Neural cell (in vitro differentiated cells): Measurements from ENCODE around the gene CEMIP. TPM values are rescaled to one million over a fixed set of nuclear protein-coding genes. Genes with fewer than 3 reads are reported as not detected.

ENCODE experiments used
- H2AFZ ChIP-seq: fragments of 200-600, 300-800 bp; sonication (generic), shearing (Covaris generic); 2 replicates; pipeline ENCODE4 v1.6.0; 2014; ENCODE audit warnings: low read depth, mild to moderate bottlenecking, antibody characterized with exemption, low read length, moderate library complexity
- H3F3A ChIP-seq: fragments of 200-600 bp; shearing (Covaris generic); 2 replicates; pipeline ENCODE4 v1.6.1; 2016; ENCODE audit warnings: mild to moderate bottlenecking, moderate library complexity, mixed read lengths, antibody characterized with exemption, low read length; ENCODE audit not compliant: insufficient read depth, poor library complexity, severe bottlenecking
- H3K27ac ChIP-seq: fragments of 200-600, 300-800 bp; sonication (generic), shearing (Covaris generic); 2 replicates; pipeline ENCODE4 v1.5.1; 2014; ENCODE audit warnings: mild to moderate bottlenecking, low read length, moderate library complexity
- H3K27me3 ChIP-seq: fragments of 300-800, 200-600 bp; sonication (generic), shearing (Covaris generic); 2 replicates; pipeline ENCODE4 v1.6.0; 2014; ENCODE audit warnings: mild to moderate bottlenecking, low read depth, low read length, moderate library complexity; ENCODE audit not compliant: insufficient read depth
- H3K36me3 ChIP-seq: fragments of 300-800, 200-600 bp; sonication (generic), shearing (Covaris generic); 2 replicates; pipeline ENCODE4 v1.5.1; 2014; ENCODE audit warnings: mild to moderate bottlenecking, antibody characterized with exemption, low read length, moderate library complexity; ENCODE audit not compliant: insufficient read depth
- H3K4me2 ChIP-seq: fragments of 300-800, 200-600 bp; sonication (generic), shearing (Covaris generic); 2 replicates; pipeline ENCODE4 v1.6.0; 2014; ENCODE audit warnings: mild to moderate bottlenecking, low read length
- H3K4me3 ChIP-seq: fragments of 300-800, 200-600 bp; sonication (generic), shearing (Covaris generic); 2 replicates; pipeline ENCODE4 v1.5.1; 2014; ENCODE audit warnings: mild to moderate bottlenecking, low read length, moderate library complexity
- H3K79me2 ChIP-seq: fragments of 200-600 bp; shearing (Covaris generic); replicated peaks from 2 replicates; pipeline ENCODE4 v1.6.0; 2014; ENCODE audit warnings: mild to moderate bottlenecking, low read length, moderate library complexity; ENCODE audit not compliant: insufficient read depth
- H3K9ac ChIP-seq: fragments of 300-800, 200-600 bp; sonication (generic), shearing (Covaris generic); 2 replicates; pipeline ENCODE4 v1.6.1; 2016; ENCODE audit warnings: mild to moderate bottlenecking, low read length, mixed read lengths
- H3K9me2 ChIP-seq: fragments of 200-600 bp; shearing (Covaris generic); 2 replicates; pipeline ENCODE4 v1.6.1; 2016; ENCODE audit warnings: mild to moderate bottlenecking, low read length, mixed read lengths; ENCODE audit not compliant: insufficient read depth
- H3K9me3 ChIP-seq: fragments of 200-600, 300-800 bp; sonication (generic), shearing (Covaris generic); 2 replicates; pipeline ENCODE4 v1.6.1; 2016; ENCODE audit warnings: mild to moderate bottlenecking, mixed run types, low read length, moderate library complexity, mixed read lengths
- H4K20me1 ChIP-seq: fragments of 200-600 bp; shearing (Covaris generic); 2 replicates; pipeline ENCODE4 v1.6.1; 2016; ENCODE audit warnings: mild to moderate bottlenecking, mixed run types; ENCODE audit not compliant: insufficient read depth
- EP300 ChIP-seq: fragments of 450-650 bp; conservative IDR thresholded peaks from 2 replicates; pipeline ENCODE4 v1.6.1; 2014; ENCODE audit warnings: antibody characterized with exemption, mild to moderate bottlenecking, moderate library complexity; ENCODE audit not compliant: poor library complexity, severe bottlenecking
- EZH2 ChIP-seq: fragments of 200-600, 300-800 bp; shearing (Covaris generic), sonication (generic); IDR thresholded peaks from 2 replicates; pipeline ENCODE4 v1.6.1; 2014; ENCODE audit warnings: antibody characterized with exemption, low read length, borderline replicate concordance, mild to moderate bottlenecking; ENCODE audit not compliant: insufficient read depth, poor library complexity, severe bottlenecking
- MXI1 ChIP-seq: fragments of 450-650 bp; conservative IDR thresholded peaks from 2 replicates; pipeline ENCODE4 v1.6.1; 2014; ENCODE audit warnings: antibody characterized with exemption, mild to moderate bottlenecking; ENCODE audit not compliant: poor library complexity, severe bottlenecking
- POLR2AphosphoS5 ChIP-seq: IDR thresholded peaks from 2 replicates; pipeline ENCODE4 v1.6.1; 2012
- RAD21 ChIP-seq: fragments of 450-650 bp; conservative IDR thresholded peaks from 2 replicates; pipeline ENCODE4 v1.6.1; 2014; ENCODE audit warnings: antibody characterized with exemption, mild to moderate bottlenecking, moderate library complexity
- REST ChIP-seq: IDR thresholded peaks from 2 replicates; pipeline ENCODE4 v1.6.1; 2012; ENCODE audit warnings: borderline replicate concordance
- SMC3 ChIP-seq: fragments of 450-650 bp; conservative IDR thresholded peaks from 2 replicates; pipeline ENCODE4 v1.6.1; 2014; ENCODE audit warnings: antibody characterized with exemption, mild to moderate bottlenecking, moderate library complexity; ENCODE audit not compliant: poor library complexity
- TAF1 ChIP-seq: IDR thresholded peaks from 2 replicates; pipeline ENCODE4 v1.6.1; 2012; ENCODE audit warnings: low read depth
- polyA plus RNA-seq: library from polyadenylated mRNA; depleted of rRNA; stranded (reverse); fragments of >200 nt; gene quantifications from 2 replicates; pipeline ENCODE4 v1.2.3, GENCODE V29; 2014
- TF ChIP-seq, protein P1 (sequence below): fragments of 450-650 bp; IDR thresholded peaks from 2 replicates; pipeline ENCODE4 v1.5.1; 2014; ENCODE audit warnings: antibody characterized with exemption, mild to moderate bottlenecking, moderate library complexity; ENCODE audit not compliant: poor library complexity, severe bottlenecking

Gene CEMIP
- polyA plus RNA-seq, 1 donor from 2014 or later: 0.04 TPM

- Histone ChIP-seq H3K27ac (no peak overlapping the region), H3K9me2 (no peaks in the 10 kb centered on the region), H3K36me3 (no peaks in the 10 kb centered on the region), H3K27me3 (no peaks in the 10 kb centered on the region), H2AFZ (no peak overlapping the region), H3F3A (no peaks in the 10 kb centered on the region), H3K4me3 (no peak overlapping the region), H3K9ac (no peak overlapping the region), H3K9me3 (no peaks in the 10 kb centered on the region), H4K20me1 (no peaks in the 10 kb centered on the region), H3K79me2 (no peaks in the 10 kb centered on the region), H3K4me2 (no peak overlapping the region)
- no peak for TF ChIP-seq EZH2
- no peak for TF ChIP-seq MXI1
- TF ChIP-seq TAF1: no peak
- TF ChIP-seq REST: no peak
- TF ChIP-seq, protein P1, sequence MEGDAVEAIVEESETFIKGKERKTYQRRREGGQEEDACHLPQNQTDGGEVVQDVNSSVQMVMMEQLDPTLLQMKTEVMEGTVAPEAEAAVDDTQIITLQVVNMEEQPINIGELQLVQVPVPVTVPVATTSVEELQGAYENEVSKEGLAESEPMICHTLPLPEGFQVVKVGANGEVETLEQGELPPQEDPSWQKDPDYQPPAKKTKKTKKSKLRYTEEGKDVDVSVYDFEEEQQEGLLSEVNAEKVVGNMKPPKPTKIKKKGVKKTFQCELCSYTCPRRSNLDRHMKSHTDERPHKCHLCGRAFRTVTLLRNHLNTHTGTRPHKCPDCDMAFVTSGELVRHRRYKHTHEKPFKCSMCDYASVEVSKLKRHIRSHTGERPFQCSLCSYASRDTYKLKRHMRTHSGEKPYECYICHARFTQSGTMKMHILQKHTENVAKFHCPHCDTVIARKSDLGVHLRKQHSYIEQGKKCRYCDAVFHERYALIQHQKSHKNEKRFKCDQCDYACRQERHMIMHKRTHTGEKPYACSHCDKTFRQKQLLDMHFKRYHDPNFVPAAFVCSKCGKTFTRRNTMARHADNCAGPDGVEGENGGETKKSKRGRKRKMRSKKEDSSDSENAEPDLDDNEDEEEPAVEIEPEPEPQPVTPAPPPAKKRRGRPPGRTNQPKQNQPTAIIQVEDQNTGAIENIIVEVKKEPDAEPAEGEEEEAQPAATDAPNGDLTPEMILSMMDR: no peak
- no peak for TF ChIP-seq EP300
- no peak for TF ChIP-seq POLR2AphosphoS5
- TF ChIP-seq SMC3: no peak
- no peak for TF ChIP-seq RAD21
Measured at GRCh38 chr15:80834402-80834801, 55.2 kb downstream of the CEMIP start.

- Histone ChIP-seq H3K9ac (no peak overlapping the region), H3K27ac (no peak overlapping the region), H3K4me3 (no peak overlapping the region), H4K20me1 (no peaks in the 10 kb centered on the region), H3K36me3 (no peaks in the 10 kb centered on the region), H3K79me2 (no peaks in the 10 kb centered on the region), H3F3A (no peaks in the 10 kb centered on the region), H3K27me3 (no peaks in the 10 kb centered on the region), H3K4me2 (no peak overlapping the region), H3K9me2 (no peaks in the 10 kb centered on the region), H2AFZ (no peak overlapping the region), H3K9me3 (no peaks in the 10 kb centered on the region)
- no peak for TF ChIP-seq RAD21
- no peak for TF ChIP-seq EZH2
- TF ChIP-seq POLR2AphosphoS5: no peak
- TF ChIP-seq, protein P1: no peak
- TF ChIP-seq TAF1: no peak
- TF ChIP-seq MXI1: no peak
- TF ChIP-seq EP300: no peak
- no peak for TF ChIP-seq REST
- TF ChIP-seq SMC3: no peak
Measured at GRCh38 chr15:80834906-80835305, 55.7 kb downstream of the CEMIP start.
